Measurements from ENCODE around the gene TMEM147. TPM values are rescaled to one million over a fixed set of nuclear protein-coding genes. Genes with fewer than 3 reads are reported as not detected.

The TMEM147 gene
- total and polyA plus RNA-seq, 2 of the 13 experiments (the other 11 are each of a cell fraction or from before 2014, with no cell fraction given) = 141 to 176 TPM

DNA sequence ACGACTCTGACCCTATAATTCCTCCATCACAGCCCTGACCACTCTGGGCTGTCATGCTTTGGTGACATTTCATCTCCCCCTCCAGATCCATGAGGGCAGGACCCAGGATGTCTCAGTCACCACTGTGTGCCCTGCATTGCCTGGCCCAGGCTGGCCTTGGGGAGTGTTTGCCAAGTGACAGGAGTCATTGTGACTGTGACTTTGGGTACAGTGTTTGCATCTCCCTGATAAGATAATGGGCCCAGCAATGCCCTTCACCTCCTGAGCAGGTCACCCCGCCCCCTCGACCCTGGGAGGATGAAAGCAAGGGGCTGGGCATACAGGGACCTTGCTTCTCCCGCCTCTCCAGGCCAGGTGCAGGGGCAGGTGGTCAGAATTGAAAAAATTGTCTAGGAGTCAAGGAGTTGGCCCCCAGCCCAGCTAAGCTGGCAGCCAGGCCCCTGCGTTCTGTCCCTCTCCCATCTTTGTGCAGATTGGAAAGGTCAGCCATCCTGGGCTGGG lies 23.9 kb downstream of the TMEM147 start (continued):
- TF ChIP-seq, protein P1, sequence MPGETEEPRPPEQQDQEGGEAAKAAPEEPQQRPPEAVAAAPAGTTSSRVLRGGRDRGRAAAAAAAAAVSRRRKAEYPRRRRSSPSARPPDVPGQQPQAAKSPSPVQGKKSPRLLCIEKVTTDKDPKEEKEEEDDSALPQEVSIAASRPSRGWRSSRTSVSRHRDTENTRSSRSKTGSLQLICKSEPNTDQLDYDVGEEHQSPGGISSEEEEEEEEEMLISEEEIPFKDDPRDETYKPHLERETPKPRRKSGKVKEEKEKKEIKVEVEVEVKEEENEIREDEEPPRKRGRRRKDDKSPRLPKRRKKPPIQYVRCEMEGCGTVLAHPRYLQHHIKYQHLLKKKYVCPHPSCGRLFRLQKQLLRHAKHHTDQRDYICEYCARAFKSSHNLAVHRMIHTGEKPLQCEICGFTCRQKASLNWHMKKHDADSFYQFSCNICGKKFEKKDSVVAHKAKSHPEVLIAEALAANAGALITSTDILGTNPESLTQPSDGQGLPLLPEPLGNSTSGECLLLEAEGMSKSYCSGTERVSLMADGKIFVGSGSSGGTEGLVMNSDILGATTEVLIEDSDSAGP (CRISPR knock-in tag; IDR thresholded peaks at IDR 0.05; ENCODE audit: borderline replicate concordance) = peak; percentile 73
- TF ChIP-seq CBX2 (IDR thresholded peaks at IDR 0.05; ENCODE audit: low read depth, low read length) (no peak), CBX2 (CRISPR knock-in tag; IDR thresholded peaks at IDR 0.05; ENCODE audit: low read depth) (no peak), FOXP4 (CRISPR knock-in tag; IDR thresholded peaks at IDR 0.05) (peak; percentile 82), MTF2 (CRISPR knock-in tag; IDR thresholded peaks at IDR 0.05; ENCODE audit: borderline replicate concordance) (no peak), ATF1 (CRISPR knock-in tag; IDR thresholded peaks at IDR 0.05) (no peak), KMT2A (CRISPR knock-in tag; IDR thresholded peaks at IDR 0.05) (no peak), RFXAP (CRISPR knock-in tag; IDR thresholded peaks at IDR 0.05; ENCODE audit: borderline replicate concordance) (peak; percentile 47; the same call in 1 of the 2 replicates), DNMT1 (CRISPR knock-in tag; IDR thresholded peaks at IDR 0.05) (no peak), ZNF614 (CRISPR knock-in tag; IDR thresholded peaks at IDR 0.05; ENCODE audit: borderline replicate concordance) (0 out of 2 replicates have a peak, but pooled peaks have one; percentile 20), ZNF557 (CRISPR knock-in tag; IDR thresholded peaks at IDR 0.05) (no peak), MAZ (IDR thresholded peaks at IDR 0.05; ENCODE audit: borderline replicate concordance, low read depth, low read length) (no peak), MAZ (CRISPR knock-in tag; IDR thresholded peaks at IDR 0.05; ENCODE audit: low read depth) (no peak; the same call in 1 of the 2 replicates), SP4 (CRISPR knock-in tag; IDR thresholded peaks at IDR 0.05) (0 out of 2 replicates have a peak, but pooled peaks have one; percentile 18), GLI4 (CRISPR knock-in tag; IDR thresholded peaks at IDR 0.05; ENCODE audit: borderline replicate concordance) (no peak), PHF20 (CRISPR knock-in tag; IDR thresholded peaks at IDR 0.05) (no peak), ZNF552 (CRISPR knock-in tag; IDR thresholded peaks at IDR 0.05; ENCODE audit: borderline replicate concordance) (no peak), ZNF235 (CRISPR knock-in tag; IDR thresholded peaks at IDR 0.05; ENCODE audit: borderline replicate concordance) (no peak), STAT5B (CRISPR knock-in tag; IDR thresholded peaks at IDR 0.05) (no peak), ZBTB21 (CRISPR knock-in tag; IDR thresholded peaks at IDR 0.05) (no peak), KAT8 (CRISPR knock-in tag; IDR thresholded peaks at IDR 0.05) (peak; percentile 50; the same call in 1 of the 2 replicates), ZMYM3 (CRISPR knock-in tag; IDR thresholded peaks at IDR 0.05) (peak; percentile 64; the same call in 1 of the 2 replicates), CC2D1A (CRISPR knock-in tag; IDR thresholded peaks at IDR 0.05) (no peak), AGO1 (IDR thresholded peaks at IDR 0.05; ENCODE audit: low read depth, low read length, poor library complexity, severe bottlenecking) (no peak), KLF15 (CRISPR knock-in tag; IDR thresholded peaks at IDR 0.05; ENCODE audit: borderline replicate concordance) (no peak)
- TF ChIP-seq, protein P2, sequence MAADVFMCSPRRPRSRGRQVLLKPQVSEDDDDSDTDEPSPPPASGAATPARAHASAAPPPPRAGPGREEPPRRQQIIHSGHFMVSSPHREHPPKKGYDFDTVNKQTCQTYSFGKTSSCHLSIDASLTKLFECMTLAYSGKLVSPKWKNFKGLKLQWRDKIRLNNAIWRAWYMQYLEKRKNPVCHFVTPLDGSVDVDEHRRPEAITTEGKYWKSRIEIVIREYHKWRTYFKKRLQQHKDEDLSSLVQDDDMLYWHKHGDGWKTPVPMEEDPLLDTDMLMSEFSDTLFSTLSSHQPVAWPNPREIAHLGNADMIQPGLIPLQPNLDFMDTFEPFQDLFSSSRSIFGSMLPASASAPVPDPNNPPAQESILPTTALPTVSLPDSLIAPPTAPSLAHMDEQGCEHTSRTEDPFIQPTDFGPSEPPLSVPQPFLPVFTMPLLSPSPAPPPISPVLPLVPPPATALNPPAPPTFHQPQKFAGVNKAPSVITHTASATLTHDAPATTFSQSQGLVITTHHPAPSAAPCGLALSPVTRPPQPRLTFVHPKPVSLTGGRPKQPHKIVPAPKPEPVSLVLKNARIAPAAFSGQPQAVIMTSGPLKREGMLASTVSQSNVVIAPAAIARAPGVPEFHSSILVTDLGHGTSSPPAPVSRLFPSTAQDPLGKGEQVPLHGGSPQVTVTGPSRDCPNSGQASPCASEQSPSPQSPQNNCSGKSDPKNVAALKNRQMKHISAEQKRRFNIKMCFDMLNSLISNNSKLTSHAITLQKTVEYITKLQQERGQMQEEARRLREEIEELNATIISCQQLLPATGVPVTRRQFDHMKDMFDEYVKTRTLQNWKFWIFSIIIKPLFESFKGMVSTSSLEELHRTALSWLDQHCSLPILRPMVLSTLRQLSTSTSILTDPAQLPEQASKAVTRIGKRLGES (CRISPR knock-in tag; IDR thresholded peaks at IDR 0.05; ENCODE audit: borderline replicate concordance) = no peak

Measured in HepG2 (cell line).